ENCODE data around the gene VNN1.

The VNN1 gene

GRCh38 chr6:132675002-132675401, 38.9 kb downstream of the VNN1 start:
- TF ChIP-seq, protein P1, sequence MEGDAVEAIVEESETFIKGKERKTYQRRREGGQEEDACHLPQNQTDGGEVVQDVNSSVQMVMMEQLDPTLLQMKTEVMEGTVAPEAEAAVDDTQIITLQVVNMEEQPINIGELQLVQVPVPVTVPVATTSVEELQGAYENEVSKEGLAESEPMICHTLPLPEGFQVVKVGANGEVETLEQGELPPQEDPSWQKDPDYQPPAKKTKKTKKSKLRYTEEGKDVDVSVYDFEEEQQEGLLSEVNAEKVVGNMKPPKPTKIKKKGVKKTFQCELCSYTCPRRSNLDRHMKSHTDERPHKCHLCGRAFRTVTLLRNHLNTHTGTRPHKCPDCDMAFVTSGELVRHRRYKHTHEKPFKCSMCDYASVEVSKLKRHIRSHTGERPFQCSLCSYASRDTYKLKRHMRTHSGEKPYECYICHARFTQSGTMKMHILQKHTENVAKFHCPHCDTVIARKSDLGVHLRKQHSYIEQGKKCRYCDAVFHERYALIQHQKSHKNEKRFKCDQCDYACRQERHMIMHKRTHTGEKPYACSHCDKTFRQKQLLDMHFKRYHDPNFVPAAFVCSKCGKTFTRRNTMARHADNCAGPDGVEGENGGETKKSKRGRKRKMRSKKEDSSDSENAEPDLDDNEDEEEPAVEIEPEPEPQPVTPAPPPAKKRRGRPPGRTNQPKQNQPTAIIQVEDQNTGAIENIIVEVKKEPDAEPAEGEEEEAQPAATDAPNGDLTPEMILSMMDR (IDR thresholded peaks at IDR 0.05; ENCODE audit: low read depth, low read length): no peak
- no peak overlapping the region for H3K4me3 ChIP-seq (ENCODE audit: low read depth, low read length)

GRCh38 chr6:132673376-132674094, 40.3 kb downstream of the VNN1 start:
- TF ChIP-seq, protein P1 (IDR thresholded peaks at IDR 0.05; ENCODE audit: low read depth, low read length): no peak
- no peak overlapping the region for H3K4me3 ChIP-seq (ENCODE audit: low read depth, low read length)

- TF ChIP-seq, protein P1 (IDR thresholded peaks at IDR 0.05; ENCODE audit: low read depth, low read length): no peak
- no peak overlapping the region for H3K4me3 ChIP-seq (ENCODE audit: low read depth, low read length)
Observed at GRCh38 chr6:132671295-132671694, 42.6 kb downstream of the VNN1 start.

DNA sequence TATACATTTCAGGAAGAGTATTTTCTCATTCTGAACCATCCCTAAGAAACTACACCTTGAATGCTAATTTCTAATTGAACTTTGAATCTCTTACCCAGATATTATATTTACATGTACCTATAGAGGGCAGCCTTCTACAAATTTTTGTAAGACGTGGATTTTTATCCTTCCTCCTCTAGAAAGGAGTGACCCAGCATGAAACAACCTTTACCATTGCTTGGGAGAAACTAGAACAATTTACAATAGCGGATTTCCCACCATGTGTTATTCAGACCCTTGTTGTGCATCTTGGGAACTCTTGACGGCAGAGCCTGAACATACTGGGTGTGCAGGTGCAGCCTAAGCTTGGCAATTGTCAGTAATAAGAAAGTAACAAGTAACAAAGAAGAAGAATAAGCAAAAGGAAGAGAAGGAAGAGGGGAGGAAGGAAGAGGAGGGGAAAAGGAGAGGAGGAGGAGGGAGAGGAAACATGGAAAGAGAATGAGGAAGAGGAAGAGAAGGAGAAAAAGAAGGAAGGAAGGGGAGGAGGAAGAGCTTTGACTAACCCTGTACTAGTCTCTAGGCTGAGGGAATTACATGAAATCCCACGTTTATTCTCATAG, 44.1 kb downstream of the VNN1 start:
- TF ChIP-seq, protein P1 (IDR thresholded peaks at IDR 0.05; ENCODE audit: low read depth, low read length): no peak
- no peak overlapping the region for H3K4me3 ChIP-seq (ENCODE audit: low read depth, low read length)

- H3K4me3 ChIP-seq (ENCODE audit: low read depth, low read length): no peak overlapping the region
Observed at GRCh38 chr6:132666118-132666517, 47.7 kb downstream of the VNN1 start.

DNA sequence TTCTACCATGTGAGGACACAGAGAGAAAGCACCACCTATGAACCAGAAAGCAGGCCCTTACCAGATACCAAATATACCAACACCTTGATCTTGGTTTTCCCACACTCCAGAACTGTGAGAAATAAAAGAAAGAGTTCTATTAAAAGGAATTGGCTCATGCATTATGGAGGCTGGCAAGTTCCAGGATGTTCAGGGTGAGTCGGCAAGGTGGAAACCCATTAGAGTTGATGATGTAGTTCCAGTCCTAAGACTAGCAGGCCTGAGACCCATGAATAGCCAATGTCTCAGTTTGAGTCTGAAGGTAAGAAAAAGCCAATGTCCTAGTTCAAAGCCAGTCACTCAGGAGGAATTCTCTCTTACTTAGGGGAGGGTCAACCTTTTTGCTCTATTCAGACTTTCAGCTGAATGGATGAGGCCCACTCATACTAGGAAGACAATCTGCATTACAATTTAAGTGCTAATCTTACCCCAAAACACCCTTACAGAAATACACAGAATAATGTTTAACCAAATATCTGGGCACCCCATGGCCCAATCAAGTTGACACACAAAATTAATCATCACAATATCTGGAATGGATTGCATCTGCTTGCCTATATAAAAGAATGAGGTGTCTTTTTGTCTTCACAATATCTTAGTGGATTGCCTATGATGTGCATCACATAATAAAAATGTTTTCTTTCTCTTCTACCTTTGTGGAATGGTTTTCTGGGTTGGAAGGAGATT, 49.4 kb downstream of the VNN1 start:
- TF ChIP-seq, protein P1 (IDR thresholded peaks at IDR 0.05; ENCODE audit: low read depth, low read length): no peak
- no peak overlapping the region for H3K4me3 ChIP-seq (ENCODE audit: low read depth, low read length)

More at GRCh38 chr6:132666118-132666517, 47.7 kb downstream of the VNN1 start:
- TF ChIP-seq, protein P1 (IDR thresholded peaks at IDR 0.05; ENCODE audit: low read depth, low read length): no peak

GRCh38 chr6:132663661-132664060, 50.2 kb downstream of the VNN1 start:
- H3K4me3 ChIP-seq (ENCODE audit: low read depth, low read length): no peak overlapping the region
- TF ChIP-seq, protein P1 (IDR thresholded peaks at IDR 0.05; ENCODE audit: low read depth, low read length): no peak

Data from WI38 (cell line).